D721Med (cell line): Measurements from ENCODE around the gene ZFP62.

ENCODE experiments used
- DNase-seq: peaks from one replicate; pipeline ENCODE4 v3.0.0; 2011; ENCODE audit warnings: low spot score; ENCODE audit not compliant: insufficient read length
- FAIRE-seq: peaks from 2 replicates; lab custom pipeline; 2011; peaks lifted over from hg19 to GRCh38; lab: Jason Lieb, UNC
- TF ChIP-seq, protein P1 (sequence below): IDR thresholded peaks from 2 replicates; pipeline ENCODE4 v1.5.1; 2012; ENCODE audit warnings: mild to moderate bottlenecking, control low read depth; ENCODE audit not compliant: insufficient read depth; ENCODE audit errors: missing control alignments

ZFP62 gene

GRCh38 chr5:180802325-180803180 is 58.5 kb downstream of the ZFP62 start, which contains the start of gene MGAT1:
Gene MGAT1, minus strand, starts transcription at chr5:180802806. Its CDS starts 9,835 bp downstream, at chr5:180792971.
- TF ChIP-seq, protein P1, sequence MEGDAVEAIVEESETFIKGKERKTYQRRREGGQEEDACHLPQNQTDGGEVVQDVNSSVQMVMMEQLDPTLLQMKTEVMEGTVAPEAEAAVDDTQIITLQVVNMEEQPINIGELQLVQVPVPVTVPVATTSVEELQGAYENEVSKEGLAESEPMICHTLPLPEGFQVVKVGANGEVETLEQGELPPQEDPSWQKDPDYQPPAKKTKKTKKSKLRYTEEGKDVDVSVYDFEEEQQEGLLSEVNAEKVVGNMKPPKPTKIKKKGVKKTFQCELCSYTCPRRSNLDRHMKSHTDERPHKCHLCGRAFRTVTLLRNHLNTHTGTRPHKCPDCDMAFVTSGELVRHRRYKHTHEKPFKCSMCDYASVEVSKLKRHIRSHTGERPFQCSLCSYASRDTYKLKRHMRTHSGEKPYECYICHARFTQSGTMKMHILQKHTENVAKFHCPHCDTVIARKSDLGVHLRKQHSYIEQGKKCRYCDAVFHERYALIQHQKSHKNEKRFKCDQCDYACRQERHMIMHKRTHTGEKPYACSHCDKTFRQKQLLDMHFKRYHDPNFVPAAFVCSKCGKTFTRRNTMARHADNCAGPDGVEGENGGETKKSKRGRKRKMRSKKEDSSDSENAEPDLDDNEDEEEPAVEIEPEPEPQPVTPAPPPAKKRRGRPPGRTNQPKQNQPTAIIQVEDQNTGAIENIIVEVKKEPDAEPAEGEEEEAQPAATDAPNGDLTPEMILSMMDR, result no peak
- FAIRE-seq (no peak), DNase-seq (peak; percentile 82)

GRCh38 chr5:180801596-180802324 is 59.3 kb downstream of the ZFP62 start:
- FAIRE-seq (no peak), DNase-seq (no peak)
- TF ChIP-seq, protein P1, result no peak

DNA sequence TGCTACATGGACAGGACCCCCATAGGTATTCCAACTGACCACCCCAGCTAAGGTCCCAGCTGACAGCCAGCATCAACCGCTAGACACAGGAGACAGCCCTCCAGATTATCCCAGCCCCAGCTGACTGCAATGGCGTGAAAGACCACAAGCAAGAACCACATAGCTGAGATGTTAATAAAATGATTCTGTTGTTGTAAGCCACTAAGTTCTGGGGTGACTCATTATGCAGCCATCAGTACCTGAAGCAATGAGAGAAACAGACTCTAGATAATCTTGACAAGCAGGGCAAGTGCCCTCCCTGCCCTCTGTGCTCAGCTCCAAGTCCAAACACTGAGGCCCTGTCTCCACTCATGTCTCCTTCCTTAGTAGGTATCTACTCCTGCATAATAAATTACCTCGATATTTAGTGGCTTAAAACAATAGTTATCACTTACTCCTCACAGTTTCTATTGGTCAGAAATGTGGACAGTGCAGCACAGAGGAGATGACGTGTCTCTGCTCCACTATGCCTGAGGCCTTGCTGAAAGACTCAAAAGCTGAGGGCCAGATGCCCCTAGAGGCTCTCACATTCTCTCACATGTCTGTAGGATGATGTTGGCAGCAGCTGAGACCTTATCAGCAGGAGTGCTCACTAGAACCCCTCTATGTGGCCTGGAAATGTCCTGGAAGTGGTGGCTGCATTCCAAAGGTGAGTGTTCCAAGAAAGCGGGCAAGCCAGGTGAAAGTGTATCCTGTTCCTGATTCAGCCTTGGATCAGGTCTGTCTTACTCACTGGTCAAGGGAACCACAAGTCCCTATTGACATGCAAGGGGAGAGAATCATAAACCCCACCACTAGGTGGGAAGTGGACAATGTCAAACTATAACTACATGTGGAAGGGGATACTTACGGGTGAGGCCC is 60.9 kb downstream of the ZFP62 start:
- FAIRE-seq (no peak), DNase-seq (no peak)
- TF ChIP-seq, protein P1, result no peak

DNA sequence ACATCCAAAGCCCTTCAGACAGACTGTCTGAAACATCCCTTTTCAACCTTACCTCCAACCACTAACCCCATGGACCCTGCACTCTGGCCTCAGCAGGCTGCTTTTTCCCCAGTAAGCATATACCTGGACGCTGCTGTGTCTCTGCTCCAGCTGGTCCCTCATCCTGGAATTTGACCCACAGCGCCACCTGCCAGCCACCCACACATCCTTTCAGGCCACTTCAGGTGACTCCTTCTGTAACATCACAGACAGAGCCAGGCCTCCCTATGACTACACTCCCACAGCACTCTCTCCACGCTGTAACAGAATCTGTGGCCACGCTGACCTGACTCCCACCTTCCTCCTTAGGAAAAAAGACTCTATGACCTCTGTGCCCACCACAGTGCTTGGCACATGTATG is 61.9 kb downstream of the ZFP62 start:
- FAIRE-seq, result no peak
- no peak for DNase-seq
- TF ChIP-seq, protein P1, result peak; percentile 40

- FAIRE-seq (no peak), DNase-seq (no peak)
- TF ChIP-seq, protein P1, result no peak
These were observed 62.9 kb downstream of the ZFP62 start for GRCh38 chr5:180798193-180798592.
